GM19025 (cell line): ENCODE data around the gene FAM240B.

Source experiments
- ATAC-seq: cut with Tn5 transposase; IDR thresholded peaks from one replicate; pipeline ENCODE4 v1.9.1; 2021; ENCODE audit warnings: mild to moderate bottlenecking, low read depth, moderate library complexity; ENCODE audit not compliant: unreplicated experiment

Gene FAM240B

GRCh38 chr9:38720083-38720745, at the start of gene FAM240B:
TSS of gene FAM240B (minus strand) at chr9:38720133. CDS start at chr9:38703999, 16,134 bp downstream.
- ATAC-seq = no peak

- ATAC-seq = no peak
Measured at GRCh38 chr9:38768351-38768761, 48.4 kb upstream of the FAM240B start.

DNA sequence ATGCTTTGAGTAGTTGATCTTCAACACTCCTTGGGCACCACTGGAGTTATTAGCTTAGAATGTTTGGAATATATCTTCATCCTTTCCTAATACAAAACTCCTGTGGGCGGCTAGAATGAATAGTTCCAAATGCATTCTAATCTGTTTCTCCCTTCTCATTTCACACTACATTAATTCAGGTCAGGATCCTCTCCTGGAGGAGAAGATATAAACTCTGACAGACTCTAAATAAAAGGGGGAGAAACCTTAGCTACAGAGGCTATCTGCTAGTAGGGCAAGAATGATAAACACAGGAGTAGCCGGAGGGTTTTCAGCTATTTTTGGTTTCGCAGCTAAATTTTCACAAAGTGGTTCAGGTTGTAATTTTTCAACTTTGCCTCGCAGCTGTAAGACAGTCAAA, 45.2 kb upstream of the FAM240B start:
- ATAC-seq = no peak

DNA sequence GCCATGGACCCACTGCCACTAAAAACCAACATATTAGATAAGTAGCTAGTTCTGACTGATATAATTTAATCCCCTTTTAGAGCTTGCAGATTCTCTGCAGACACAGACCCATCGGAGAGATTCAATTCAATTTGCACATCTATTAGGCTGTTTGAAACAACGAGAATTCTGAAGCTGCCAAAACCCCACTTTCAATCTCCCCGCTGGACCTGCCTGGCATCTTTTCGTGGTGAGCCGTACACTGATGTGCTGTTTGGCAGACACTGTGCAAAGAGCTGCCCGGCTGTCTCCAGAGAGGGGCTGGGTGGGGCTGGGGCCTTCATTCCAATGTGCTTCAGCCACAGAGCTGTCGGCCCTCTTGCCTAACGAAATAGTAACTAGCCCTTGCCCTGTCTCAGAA, 42.1 kb upstream of the FAM240B start:
- ATAC-seq = no peak

GRCh38 chr9:38761339-38761738, 41.4 kb upstream of the FAM240B start:
- ATAC-seq = no peak

- ATAC-seq = no peak
Measured at GRCh38 chr9:38756702-38757101, 36.8 kb upstream of the FAM240B start.

GRCh38 chr9:38747941-38748340, 28.0 kb upstream of the FAM240B start:
- no peak for ATAC-seq

DNA sequence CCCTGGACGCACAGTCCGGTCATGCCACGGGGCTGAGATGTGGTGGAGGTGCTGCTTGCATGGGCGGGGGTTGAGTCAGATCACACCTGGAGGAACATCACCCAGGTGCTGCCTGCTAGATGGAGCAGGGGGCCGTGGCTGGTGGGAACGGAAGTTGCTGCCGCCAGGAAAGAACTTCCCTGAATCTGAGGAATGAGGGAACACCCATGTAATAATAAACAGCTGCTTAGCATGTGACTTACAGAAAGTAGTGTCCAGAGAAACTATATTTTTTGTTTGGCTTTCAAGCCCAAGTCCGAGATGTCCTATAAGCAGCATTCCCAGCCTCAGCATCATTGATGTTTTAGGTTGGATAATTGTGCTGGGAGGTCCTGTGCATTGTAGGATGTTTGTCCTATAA, 27.1 kb upstream of the FAM240B start:
- no peak for ATAC-seq

GRCh38 chr9:38746303-38746702, 26.4 kb upstream of the FAM240B start:
- no peak for ATAC-seq

DNA sequence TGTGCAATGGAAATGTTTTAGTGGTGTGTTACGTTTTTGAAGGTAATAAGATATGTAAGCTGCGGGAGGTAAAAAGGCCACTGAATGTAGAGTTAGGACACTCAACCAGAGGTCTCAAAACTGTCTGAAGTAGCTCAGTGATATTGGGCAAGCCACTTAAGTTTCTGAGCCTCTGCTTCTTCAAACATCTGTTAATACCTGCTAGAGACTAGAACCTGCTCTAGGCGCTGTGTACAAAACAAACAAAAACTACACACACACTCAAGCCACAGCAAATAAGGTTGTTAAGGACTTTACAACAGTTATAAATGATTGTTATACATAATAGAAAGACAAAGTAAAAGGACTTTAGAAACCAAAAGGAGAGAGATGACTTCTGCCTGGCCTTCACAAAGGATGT, 24.6 kb upstream of the FAM240B start:
- no peak for ATAC-seq

GRCh38 chr9:38737246-38737645, 17.3 kb upstream of the FAM240B start:
- ATAC-seq = no peak

GRCh38 chr9:38734831-38735230, 14.9 kb upstream of the FAM240B start:
- ATAC-seq = no peak

DNA sequence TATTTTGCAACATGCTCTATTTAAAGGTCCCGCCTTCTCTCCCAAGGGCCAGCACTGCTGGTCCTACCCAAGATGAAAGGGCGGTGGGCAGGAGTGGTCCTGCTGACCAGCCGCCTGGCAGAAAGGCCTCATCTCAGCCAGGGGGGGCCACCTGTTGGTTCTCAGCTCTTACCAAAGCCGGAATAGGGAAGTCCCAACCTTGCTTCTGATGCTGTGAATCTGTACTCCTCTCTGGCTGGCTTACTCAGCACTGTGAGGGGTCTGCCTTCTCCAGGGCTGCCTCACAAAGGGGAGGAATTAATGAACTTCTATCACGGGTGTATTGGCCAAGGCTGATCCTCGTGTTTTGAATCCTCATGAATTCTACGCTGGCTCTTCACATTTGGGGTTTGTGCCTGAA, 13.6 kb upstream of the FAM240B start:
- no peak for ATAC-seq

DNA sequence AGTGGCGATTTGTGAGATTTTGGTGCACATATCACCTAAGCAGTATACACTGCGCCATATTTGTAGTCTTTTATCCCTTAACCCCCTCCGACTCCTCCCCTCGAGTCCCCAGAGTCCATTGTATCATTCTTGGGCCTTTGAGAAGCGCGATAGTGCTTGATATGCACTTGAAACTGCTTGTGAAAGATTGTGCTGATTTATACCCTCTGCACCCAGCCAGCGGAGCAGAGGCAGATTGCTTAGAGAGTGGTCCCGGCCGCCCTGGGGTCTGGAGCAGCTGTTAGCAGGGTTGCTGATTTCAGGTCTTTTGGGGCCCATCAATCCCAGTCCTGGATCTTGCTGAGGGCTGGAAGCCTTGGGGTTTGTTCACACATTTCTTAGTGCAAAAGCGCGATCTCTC, 13.0 kb upstream of the FAM240B start:
- no peak for ATAC-seq

- ATAC-seq = no peak
Measured at GRCh38 chr9:38727497-38728001, 7.6 kb upstream of the FAM240B start.

DNA sequence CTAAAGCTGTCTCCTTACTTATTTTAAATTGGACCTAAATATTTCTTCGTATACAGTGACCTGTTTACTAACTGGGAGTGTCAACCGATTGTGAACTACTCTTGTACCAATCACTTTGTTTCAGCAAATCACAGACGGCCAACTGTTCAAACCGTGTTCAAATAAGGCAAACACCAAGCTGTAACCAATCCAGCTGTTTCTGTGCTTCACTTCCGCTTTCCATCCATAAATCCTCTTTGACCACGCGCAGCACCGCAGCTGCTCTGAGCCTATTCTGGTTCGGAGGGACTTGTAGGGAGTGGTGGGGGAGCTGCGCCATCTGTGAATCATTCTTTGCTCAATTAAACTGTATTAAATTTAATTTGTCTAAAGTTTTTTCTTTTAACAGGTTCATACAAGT, 4.8 kb upstream of the FAM240B start:
- no peak for ATAC-seq

GRCh38 chr9:38718148-38718547, 1.8 kb downstream of the FAM240B start:
- no peak for ATAC-seq

GRCh38 chr9:38715684-38716083, 4.2 kb downstream of the FAM240B start:
- ATAC-seq = no peak

DNA sequence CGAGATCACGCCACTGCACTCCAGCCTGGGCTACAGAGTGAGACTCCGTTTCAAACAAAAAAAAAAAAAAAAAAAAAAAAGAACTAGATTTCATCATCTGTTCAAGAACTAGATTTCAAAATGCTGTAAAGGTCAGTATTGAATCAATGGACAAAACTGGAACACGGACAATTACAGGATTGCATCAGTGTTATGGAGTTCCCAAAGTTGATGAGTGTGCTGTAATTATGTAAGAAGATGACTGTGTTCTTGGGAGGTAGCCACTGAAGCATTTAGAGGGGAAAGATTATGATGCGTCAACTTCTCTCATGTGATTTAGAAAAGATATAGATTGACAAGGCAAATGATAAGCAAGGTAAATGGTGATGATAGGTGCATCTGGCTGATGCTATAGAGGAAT, 6.5 kb downstream of the FAM240B start:
- ATAC-seq = no peak

DNA sequence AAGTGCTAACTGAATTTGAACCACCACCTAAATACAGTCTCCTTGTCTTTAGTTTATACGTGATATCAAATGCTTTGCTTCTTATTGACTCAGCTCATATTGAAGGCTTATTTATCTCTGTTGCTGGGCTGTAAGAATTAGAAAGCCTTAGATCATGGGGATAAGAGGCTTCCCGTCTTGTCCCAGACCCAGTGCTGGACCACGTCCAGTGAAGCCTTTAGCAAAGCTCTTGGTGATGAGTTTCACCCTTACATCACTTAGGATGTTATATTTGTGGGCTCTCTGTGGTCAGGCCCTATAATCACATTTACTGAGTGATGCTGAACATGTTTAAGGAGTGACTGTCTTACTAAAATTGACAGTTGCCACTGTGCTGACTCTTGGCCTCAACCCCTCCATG, 11.2 kb downstream of the FAM240B start:
- ATAC-seq = no peak

DNA sequence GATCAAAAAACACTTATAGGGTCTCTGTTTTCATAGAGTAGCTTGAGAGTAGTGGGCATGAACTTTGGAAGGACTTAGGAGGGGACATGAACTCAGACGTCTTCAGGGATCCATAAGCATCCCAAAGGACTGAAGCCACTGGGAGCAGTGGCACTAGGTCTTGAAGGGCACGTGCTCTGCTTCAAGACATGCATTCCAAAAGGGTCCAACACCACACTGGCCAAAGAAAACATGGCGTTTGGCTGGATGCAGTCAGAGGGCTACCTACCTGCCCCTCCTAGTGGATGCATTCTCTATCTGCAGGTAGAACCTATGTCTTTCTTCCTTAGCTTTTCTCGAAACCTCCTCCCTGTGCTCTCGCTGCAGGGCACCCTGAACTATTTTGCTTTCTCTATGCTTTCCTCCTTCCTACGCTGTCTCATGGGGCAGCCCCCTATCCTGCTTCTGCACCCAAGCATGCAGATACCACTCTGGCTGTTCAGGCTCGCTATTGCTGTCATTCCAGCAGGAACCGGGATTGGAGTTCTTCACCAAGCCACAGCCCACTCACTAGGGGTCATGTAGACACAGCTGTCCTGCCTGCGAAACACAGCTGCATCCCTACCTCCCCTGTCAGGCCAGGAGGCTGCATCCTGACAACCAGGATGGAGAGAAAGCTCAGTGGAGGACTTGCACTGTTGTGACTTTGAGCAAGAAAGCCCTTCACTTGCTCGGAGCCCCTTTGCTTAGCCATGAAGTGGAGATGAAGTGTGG, 11.9 kb downstream of the FAM240B start:
- ATAC-seq = no peak

DNA sequence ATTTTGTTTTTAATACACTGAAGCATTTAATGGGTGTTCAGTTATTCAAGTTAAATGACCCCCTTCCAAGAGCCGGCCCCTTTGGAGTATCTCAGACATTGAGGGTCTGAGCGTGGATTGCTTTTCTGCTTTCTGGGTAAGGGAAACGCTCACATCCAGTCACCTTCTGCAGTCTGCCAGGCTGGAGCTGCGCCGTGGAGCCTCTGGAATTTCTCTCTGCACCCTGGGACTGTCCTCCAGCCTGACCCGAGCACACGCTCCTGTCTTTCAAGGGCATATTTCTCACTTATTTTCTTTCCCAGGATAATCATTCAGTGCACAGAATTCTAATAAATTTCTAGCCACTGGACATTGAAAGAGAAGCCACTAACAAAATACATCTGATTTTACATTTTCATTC, 13.4 kb downstream of the FAM240B start:
- no peak for ATAC-seq
